Ishikawa (cell line): Measurements from ENCODE around the gene ALOX5.

Experiments
- CEBPB ChIP-seq: IDR thresholded peaks from 2 replicates; pipeline ENCODE4 v1.6.1; 2012
- CREB1 ChIP-seq: IDR thresholded peaks from 2 replicates; pipeline ENCODE4 v1.6.1; 2012; ENCODE audit warnings: low read depth
- EGR1 ChIP-seq: IDR thresholded peaks from 2 replicates; pipeline ENCODE4 v1.6.1; 2012
- EP300 ChIP-seq: IDR thresholded peaks from 2 replicates; pipeline ENCODE4 v1.6.1; 2012; ENCODE audit warnings: borderline replicate concordance
- FOXM1 ChIP-seq: IDR thresholded peaks from 2 replicates; pipeline ENCODE4 v1.6.1; 2012; ENCODE audit warnings: low read depth, borderline replicate concordance
- MAX ChIP-seq: IDR thresholded peaks from 2 replicates; pipeline ENCODE4 v1.6.1; 2012
- NFIC ChIP-seq: IDR thresholded peaks from 2 replicates; pipeline ENCODE4 v1.6.1; 2012
- RAD21 ChIP-seq: IDR thresholded peaks from 2 replicates; pipeline ENCODE4 v1.6.1; 2012; ENCODE audit warnings: low read depth
- REST ChIP-seq: IDR thresholded peaks from 2 replicates; pipeline ENCODE4 v1.6.1; 2012; ENCODE audit warnings: low read depth, mild to moderate bottlenecking
- TAF1 ChIP-seq: IDR thresholded peaks from 2 replicates; pipeline ENCODE4 v1.6.1; 2012; ENCODE audit warnings: low read depth, mild to moderate bottlenecking
- TCF12 ChIP-seq: IDR thresholded peaks from 2 replicates; pipeline ENCODE4 v1.6.1; 2012; ENCODE audit warnings: low read depth
- TEAD4 ChIP-seq: IDR thresholded peaks from 2 replicates; pipeline ENCODE4 v1.6.1; 2012
- USF1 ChIP-seq: IDR thresholded peaks from 2 replicates; pipeline ENCODE4 v1.6.1; 2012
- YY1 ChIP-seq: IDR thresholded peaks from 2 replicates; pipeline ENCODE4 v1.6.1; 2012; ENCODE audit warnings: low read depth
- ZBTB7A ChIP-seq: IDR thresholded peaks from 2 replicates; pipeline ENCODE4 v1.6.1; 2012; ENCODE audit warnings: low read depth

The ALOX5 gene

GRCh38 chr10:45387096-45387893 is 13.3 kb downstream of the ALOX5 start:
- TF ChIP-seq RAD21 (no peak), FOXM1 (no peak), EP300 (no peak), TAF1 (no peak), CEBPB (no peak), USF1 (no peak), REST (no peak), TCF12 (no peak)

GRCh38 chr10:45395554-45395953 is 21.5 kb downstream of the ALOX5 start:
- TF ChIP-seq NFIC: no peak
- TF ChIP-seq ZBTB7A: no peak
- TF ChIP-seq REST: no peak
- TF ChIP-seq CEBPB: no peak
- no peak for TF ChIP-seq FOXM1
- no peak for TF ChIP-seq EGR1
- TF ChIP-seq TAF1: no peak
- no peak for TF ChIP-seq RAD21
- no peak for TF ChIP-seq YY1
- no peak for TF ChIP-seq USF1
- TF ChIP-seq CREB1: no peak
- no peak for TF ChIP-seq TEAD4
- TF ChIP-seq TCF12: no peak
- no peak for TF ChIP-seq MAX
- no peak for TF ChIP-seq EP300

- TF ChIP-seq TEAD4 (no peak), USF1 (no peak), CREB1 (no peak), EGR1 (no peak), CEBPB (no peak), NFIC (no peak), MAX (no peak), FOXM1 (no peak), TCF12 (no peak), YY1 (no peak), EP300 (no peak), TAF1 (no peak), ZBTB7A (no peak), REST (no peak)
Measured at GRCh38 chr10:45398595-45398994, 24.6 kb downstream of the ALOX5 start.

GRCh38 chr10:45399113-45399512 is 25.1 kb downstream of the ALOX5 start:
- TF ChIP-seq NFIC (no peak), CEBPB (no peak), TCF12 (no peak), FOXM1 (no peak), YY1 (no peak), ZBTB7A (no peak), CREB1 (no peak), TEAD4 (no peak), REST (no peak), TAF1 (no peak), USF1 (no peak), RAD21 (no peak), MAX (no peak), EP300 (no peak), EGR1 (no peak)
